H1 (cell line): Measurements from ENCODE around the gene SF3A2. TPM values are rescaled to one million over a fixed set of nuclear protein-coding genes. Genes with fewer than 3 reads are reported as not detected.

Experiments
- CTCF ChIA-PET: fragments of 300-600 bp; sonication (Branson Sonifier 250); formaldehyde crosslinking; loops from one replicate; lab custom pipeline; 2021; ENCODE audit not compliant: partially characterized antibody; lab: Charles Lee
- POLR2A ChIA-PET: fragments of 300-600 bp; sonication (Branson Sonifier 250); formaldehyde crosslinking; loops from one replicate; lab custom pipeline; 2021; ENCODE audit warnings: inconsistent platforms; ENCODE audit not compliant: partially characterized antibody; lab: Charles Lee
- DNase-seq, 2 experiments: peaks; one replicate each; pipeline versions ENCODE4 v3.0.0 to v3.0.0-alpha.2; 2010 to 2022; ENCODE audit warnings: low spot score in 2 of 2, low read depth in 1 of 2, mixed read lengths in 1 of 2
- FAIRE-seq: peaks from 2 replicates; lab custom pipeline; 2011; peaks lifted over from hg19 to GRCh38; lab: Jason Lieb, UNC
- H2AFZ ChIP-seq: 2 replicates; pipeline ENCODE4 v1.8.1; 2012; ENCODE audit warnings: low read length, inconsistent platforms
- H2AK5ac ChIP-seq: 2 replicates; pipeline ENCODE4 v1.6.1; 2013; ENCODE audit warnings: low read depth, low read length
- H2BK120ac ChIP-seq: replicated peaks from 2 replicates; pipeline ENCODE3; 2013; ENCODE audit warnings: low read depth, low read length, inconsistent platforms
- H2BK12ac ChIP-seq: 2 replicates; pipeline ENCODE4 v1.6.1; 2013; ENCODE audit warnings: low read depth, low read length
- H2BK15ac ChIP-seq: 2 replicates; pipeline ENCODE4 v1.6.1; 2013; ENCODE audit warnings: low read length
- H2BK20ac ChIP-seq: 2 replicates; pipeline ENCODE4 v1.6.1; 2013; ENCODE audit warnings: low read length
- H2BK5ac ChIP-seq: 2 replicates; pipeline ENCODE4 v1.6.1; 2013; ENCODE audit warnings: low read depth, low read length
- H3K14ac ChIP-seq: 2 replicates; pipeline ENCODE4 v1.6.1; 2013; ENCODE audit warnings: inconsistent platforms; ENCODE audit not compliant: insufficient read length
- H3K18ac ChIP-seq: 2 replicates; pipeline ENCODE4 v1.6.1; 2013; ENCODE audit warnings: low read length; ENCODE audit errors: extremely low read depth
- H3K23ac ChIP-seq: 2 replicates; pipeline ENCODE4 v1.6.1; 2013; ENCODE audit warnings: inconsistent platforms; ENCODE audit not compliant: insufficient read length
- H3K23me2 ChIP-seq: 2 replicates; pipeline ENCODE4 v1.6.1; 2013; ENCODE audit warnings: low read depth, low read length
- H3K27ac ChIP-seq: 2 replicates; pipeline ENCODE4 v1.6.1; 2011; ENCODE audit warnings: low read depth, low read length, inconsistent platforms
- H3K27me3 ChIP-seq, 4 experiments: replicated peaks in 1 of 4; 1 replicate in 1 of 4; 2 replicates in 3 of 4; pipeline versions ENCODE4 v1.6.1 to v1.8.1; 2011 to 2013; ENCODE audit warnings: low read length in 3 of 4, mild to moderate bottlenecking in 3 of 4, inconsistent platforms in 2 of 4, mixed read lengths in 2 of 4, moderate library complexity in 1 of 4; ENCODE audit not compliant: control insufficient read depth in 3 of 4, insufficient read depth in 3 of 4; ENCODE audit errors: extremely low read depth in 1 of 4
- H3K36me3 ChIP-seq, 4 experiments: 2 replicates each; pipeline versions ENCODE4 v1.6.1 to v1.8.1; 2011 to 2013; ENCODE audit warnings: mild to moderate bottlenecking in 4 of 4, low read length in 3 of 4, moderate library complexity in 2 of 4, control low read depth in 1 of 4, inconsistent platforms in 1 of 4; ENCODE audit not compliant: insufficient read depth in 4 of 4, control insufficient read depth in 2 of 4
- H3K4ac ChIP-seq: replicated peaks from 2 replicates; pipeline ENCODE3; 2013; ENCODE audit warnings: low read length, low read depth, mixed read lengths, inconsistent platforms; ENCODE audit not compliant: insufficient read length
- H3K4me1 ChIP-seq, 4 experiments: replicated peaks in 1 of 4; 1 replicate in 1 of 4; 2 replicates in 3 of 4; pipeline versions ENCODE4 v1.6.1 to v1.8.1; 2011 to 2013; ENCODE audit warnings: low read length in 3 of 4, inconsistent platforms in 2 of 4, mixed read lengths in 1 of 4; ENCODE audit not compliant: insufficient read depth in 4 of 4, control insufficient read depth in 3 of 4
- H3K4me2 ChIP-seq, 2 experiments: 2 replicates each; pipeline versions ENCODE4 v1.6.1 to v1.8.1; 2011 to 2013; ENCODE audit warnings: low read depth in 2 of 2, low read length in 2 of 2, control low read depth in 1 of 2, inconsistent platforms in 1 of 2, mild to moderate bottlenecking in 1 of 2; ENCODE audit not compliant: insufficient read depth in 1 of 2
- H3K4me3 ChIP-seq, 4 experiments: fragments of 200-600, 300-600 bp in 1 of 4; sonication (generic), shearing (Covaris generic), sonication (Bioruptor Twin) in 1 of 4; 2 replicates each; pipeline versions ENCODE4 v1.5.1 to v1.8.1; 2011 to 2016; ENCODE audit warnings: low read length in 4 of 4, low read depth in 3 of 4, control low read depth in 2 of 4, inconsistent platforms in 2 of 4, mild to moderate bottlenecking in 2 of 4, mixed read lengths in 1 of 4, moderate library complexity in 1 of 4; ENCODE audit not compliant: insufficient read depth in 2 of 4; ENCODE audit errors: extremely low read depth in 1 of 4
- H3K56ac ChIP-seq: replicated peaks from 2 replicates; pipeline ENCODE3; 2013; ENCODE audit warnings: low read depth, mild to moderate bottlenecking, mixed read lengths, low read length, inconsistent platforms; ENCODE audit not compliant: insufficient read length
- H3K79me1 ChIP-seq: 2 replicates; pipeline ENCODE4 v1.6.1; 2013; ENCODE audit warnings: low read depth, low read length, control low read depth
- H3K79me2 ChIP-seq, 2 experiments: 2 replicates each; pipeline versions ENCODE4 v1.6.1 to v1.8.1; 2012 to 2013; ENCODE audit warnings: low read length in 2 of 2, mild to moderate bottlenecking in 2 of 2, inconsistent platforms in 1 of 2; ENCODE audit not compliant: insufficient read depth in 2 of 2, control insufficient read depth in 1 of 2
- H3K9ac ChIP-seq, 4 experiments: replicated peaks in 1 of 4; 1 replicate in 1 of 4; 2 replicates in 3 of 4; pipeline versions ENCODE4 v1.6.1 to v1.8.1; 2011 to 2013; ENCODE audit warnings: low read depth in 3 of 4, low read length in 3 of 4, control low read depth in 2 of 4, mild to moderate bottlenecking in 2 of 4, moderate library complexity in 2 of 4, inconsistent platforms in 1 of 4; ENCODE audit errors: extremely low read depth in 1 of 4
- H3K9me3 ChIP-seq, 2 experiments: 2 replicates each; pipeline versions ENCODE4 v1.6.1 to v1.8.1; 2012 to 2013; ENCODE audit warnings: mild to moderate bottlenecking in 2 of 2, moderate library complexity in 2 of 2, control low read depth in 1 of 2, inconsistent platforms in 1 of 2, low read depth in 1 of 2, low read length in 1 of 2, mixed read lengths in 1 of 2; ENCODE audit not compliant: insufficient read depth in 2 of 2
- H4K20me1 ChIP-seq, 2 experiments: replicated peaks in 1 of 2; 2 replicates each; pipeline versions ENCODE3 to v1.8.1; 2011 to 2013; ENCODE audit warnings: inconsistent platforms in 2 of 2, low read length in 2 of 2, mild to moderate bottlenecking in 1 of 2; ENCODE audit not compliant: insufficient read depth in 2 of 2, control insufficient read depth in 1 of 2
- H4K5ac ChIP-seq: 2 replicates; pipeline ENCODE4 v1.6.1; 2013; ENCODE audit warnings: low read length, low read depth, mixed read lengths, inconsistent platforms; ENCODE audit not compliant: insufficient read length
- H4K8ac ChIP-seq: 2 replicates; pipeline ENCODE4 v1.8.0; 2013; ENCODE audit warnings: mild to moderate bottlenecking, moderate library complexity, low read length, inconsistent platforms; ENCODE audit not compliant: insufficient read depth; ENCODE audit errors: extremely low read depth
- H4K91ac ChIP-seq: replicated peaks from 2 replicates; pipeline ENCODE3; 2013; ENCODE audit warnings: low read length, mixed read lengths, inconsistent platforms; ENCODE audit not compliant: insufficient read length
- ASH2L ChIP-seq: fragments of 200-600, 300-600 bp; sonication (generic); IDR thresholded peaks from one replicate; pipeline ENCODE4 v1.7.1; 2017; ENCODE audit warnings: low read length
- BACH1 ChIP-seq: IDR thresholded peaks from 2 replicates; pipeline ENCODE4 v1.6.1; 2012; ENCODE audit warnings: low read length, improper control_type of control experiment
- HDAC2 ChIP-seq, 2 experiments: fragments of 300-600 bp in 1 of 2; sonication (generic) in 1 of 2; IDR thresholded peaks; 2 replicates each; pipeline ENCODE4 v1.6.1; 2011 to 2012; ENCODE audit warnings: low read depth in 2 of 2, low read length in 2 of 2, mild to moderate bottlenecking in 2 of 2, moderate library complexity in 2 of 2, borderline replicate concordance in 1 of 2, inconsistent platforms in 1 of 2
- HDAC6 ChIP-seq: IDR thresholded peaks from one replicate; pipeline ENCODE4 v1.7.1; 2012; ENCODE audit warnings: low read depth, mild to moderate bottlenecking, inconsistent platforms, low read length, moderate library complexity
- KDM1A ChIP-seq: fragments of 200-600, 300-600 bp; sonication (generic); IDR thresholded peaks from 2 replicates; pipeline ENCODE4 v1.7.1; 2016; ENCODE audit warnings: mild to moderate bottlenecking, low read length, borderline replicate concordance
- KDM4A ChIP-seq: IDR thresholded peaks from one replicate; pipeline ENCODE4 v1.7.1; 2012; ENCODE audit warnings: low read depth, mild to moderate bottlenecking, moderate library complexity, low read length, inconsistent platforms; ENCODE audit not compliant: severe bottlenecking
- KDM5A ChIP-seq: fragments of 200-600 bp; IDR thresholded peaks from 2 replicates; pipeline ENCODE4 v1.7.1; 2012; ENCODE audit warnings: mild to moderate bottlenecking, low read length, inconsistent platforms, mixed read lengths
- POLR2A ChIP-seq, 2 experiments: IDR thresholded peaks; 1 replicate in 1 of 2; 2 replicates in 1 of 2; pipeline ENCODE4 v1.6.1; 2011; ENCODE audit warnings: low read depth in 2 of 2, low read length in 2 of 2, mild to moderate bottlenecking in 2 of 2; ENCODE audit errors: control extremely low read depth in 1 of 2
- POLR2AphosphoS5 ChIP-seq: IDR thresholded peaks from 2 replicates; pipeline ENCODE4 v1.6.1; 2011; ENCODE audit warnings: low read depth, low read length
- SIRT6 ChIP-seq: IDR thresholded peaks from one replicate; pipeline ENCODE4 v1.7.1; 2012; ENCODE audit warnings: low read length, inconsistent platforms
- WGBS, 2 experiments: shearing (Covaris generic) in 1 of 2; methylation state at CpG; one replicate each; pipeline versions ENCODE4 v1.1.6 to v1.1.7; 2013 to 2015; ENCODE audit warnings: low lambda C conversion rate in 2 of 2, mixed read lengths in 2 of 2, inconsistent platforms in 1 of 2, low coverage in 1 of 2, missing lambda C conversion rate in 1 of 2; ENCODE audit not compliant: insufficient replicate concordance in 2 of 2, insufficient coverage in 1 of 2, insufficient read length in 1 of 2; ENCODE audit errors: extremely low coverage in 1 of 2, missing lambda C conversion rate in 1 of 2; 5-methylcytosine and 5-hydroxymethylcytosine counted together
- polyA plus RNA-seq, 7 experiments: library from polyadenylated mRNA; depleted of rRNA in 3 of 7; stranded (reverse) in 5 of 7; unstranded in 2 of 7; fragments of >200 nt in 5 of 7; fragments of 200-250 nt in 2 of 7; gene quantifications; 1 replicate in 5 of 7; 2 replicates in 1 of 7; 4 replicates in 1 of 7; pipeline versions ENCODE4 v1.2.1 to v1.2.3, GENCODE V29; 2011 to 2013; ENCODE audit warnings: missing spikeins in 2 of 7, mixed read lengths in 2 of 7
- total RNA-seq: library from RNA; stranded (reverse); fragmentation: NEBNext Ultra II Directional; extraction: Animal tissue kit (Norgen Biotek cat#: 25700); gene quantifications from 2 replicates; pipeline ENCODE4 v1.2.1, GENCODE V29; 2021

Gene SF3A2
- total and polyA plus RNA-seq, 2 of the 8 experiments (the other 6 are each of a cell fraction or from before 2014, with no cell fraction given): 15.3 to 146 TPM

DNA sequence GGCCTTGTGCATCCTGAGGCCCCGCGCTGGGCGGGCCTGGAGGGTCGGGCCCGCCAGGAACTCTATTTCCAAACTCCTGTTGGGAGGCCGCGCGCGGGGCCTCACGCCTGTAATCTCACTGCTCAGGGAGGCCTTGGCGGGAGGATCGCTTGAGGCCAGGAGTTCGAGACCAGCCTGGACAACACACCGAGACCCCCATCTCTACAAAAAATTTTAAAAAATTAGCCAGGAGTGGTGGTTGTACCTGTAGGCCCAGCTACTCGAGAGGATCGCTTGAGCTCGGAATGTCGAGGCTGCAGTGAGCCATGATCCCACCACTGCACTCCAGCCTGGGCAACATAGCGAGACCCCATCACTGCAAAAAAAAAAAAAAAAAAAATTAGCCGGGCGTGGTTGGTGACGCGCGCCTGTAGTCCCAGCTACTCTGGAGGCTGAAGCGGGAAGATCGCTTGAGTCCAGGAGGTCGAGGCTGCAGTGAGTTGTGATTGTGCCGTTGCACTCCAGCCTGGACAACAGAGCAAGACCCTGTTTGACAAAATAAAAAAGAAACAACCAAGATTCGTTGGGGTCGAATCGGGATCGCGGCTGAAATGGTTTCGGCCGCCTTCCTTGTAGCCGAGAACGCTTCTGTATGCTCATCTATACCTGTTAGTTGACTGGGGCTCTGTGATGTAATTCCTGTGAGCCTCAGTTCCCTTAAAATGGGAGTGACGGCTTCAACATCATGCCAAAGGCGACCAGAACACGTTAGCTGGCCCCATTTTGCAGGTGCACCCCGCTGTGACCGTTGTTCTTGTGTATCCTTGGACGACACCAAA is 636 bp downstream of the SF3A2 start:
- H3K9me3 ChIP-seq: no peaks in the 10 kb centered on the region
- no peak overlapping the region for H2AK5ac ChIP-seq
- H3K4me2 ChIP-seq: peak overlapping the region; percentile 7 to 93
- H3K4me1 ChIP-seq: peaks cover 0 to 24% (median 14%) of the 10 kb centered on the region in 4 experiments; a peak in 6 of 7 replicates
- H2BK12ac ChIP-seq: no peak overlapping the region
- WGBS, 2 experiments: 60% methylated on average over 39 of the region's 43 CpGs; no CpG with 5 or more reads in 1 of the 2 experiments
- H2BK15ac ChIP-seq: no peak overlapping the region
- no peak overlapping the region for H2BK120ac ChIP-seq
- H3K27ac ChIP-seq: peak overlapping the region; percentile 93; the same call in 1 of the 2 replicates
- H3K4me3 ChIP-seq: peak overlapping the region; percentile 58 to 81 (median 71)
- H3K14ac ChIP-seq: no peak overlapping the region
- H3K79me1 ChIP-seq: peaks cover 26% of the 10 kb centered on the region
- H4K8ac ChIP-seq: peak overlapping the region; percentile 98
- H3K79me2 ChIP-seq: peaks cover 42 to 68% of the 10 kb centered on the region in 2 experiments
- H3K9ac ChIP-seq: peak overlapping the region; percentile 63 to 86 (median 82)
- ChIA-PET POLR2A (interaction anchor here (0.6 to 10.3 kb wide), 14 partner anchors 7 to 1054 kb away, joined by 3 to 206 read pairs (median 4); partner anchors contain the start of genes AMH and JSRP1), CTCF (interaction anchor here (0.7 to 4.1 kb wide), 10 partner anchors 16 to 1576 kb away, joined by 3 to 35 read pairs (median 4); no protein-coding TSS in a partner anchor)
- no peak overlapping the region for H3K4ac ChIP-seq
- peak overlapping the region; percentile 86 for H3K56ac ChIP-seq
- peaks cover 0 to 15% (median 7%) of the 10 kb centered on the region in 4 experiments; a peak in 5 of 8 replicates for H3K36me3 ChIP-seq
- H4K5ac ChIP-seq: peak overlapping the region; percentile 96
- FAIRE-seq (no peak), DNase-seq (no peak)
- H3K27me3 ChIP-seq: no peaks in the 10 kb centered on the region
- H3K23me2 ChIP-seq: peaks cover 9% of the 10 kb centered on the region; the same call in 1 of the 2 replicates
- H2BK20ac ChIP-seq: no peak overlapping the region
- peaks cover 25 to 40% of the 10 kb centered on the region in 2 experiments for H4K20me1 ChIP-seq
- peak; percentile 7 for TF ChIP-seq ASH2L
- TF ChIP-seq BACH1: no peak
- peak; percentile 89; the same call in 1 of the 2 replicates for TF ChIP-seq KDM1A
- TF ChIP-seq HDAC2 (IDR thresholded peaks at IDR 0.05; ENCODE audit: borderline replicate concordance in 1 of 2, low read depth in 2 of 2, low read length in 2 of 2): peak in 1 of 2 experiments; percentile 59; a peak in 1 of 4 replicates
- TF ChIP-seq POLR2A (IDR thresholded peaks at IDR 0.05; ENCODE audit: control extremely low read depth in 1 of 2, low read depth in 2 of 2, low read length in 2 of 2): peak in 1 of 2 experiments; percentile 10; a peak in 1 of 3 replicates
- TF ChIP-seq KDM4A: no peak
- no peak for TF ChIP-seq KDM5A
- no peak for TF ChIP-seq SIRT6
- TF ChIP-seq HDAC6: no peak
- TF ChIP-seq POLR2AphosphoS5: 0 out of 2 replicates have a peak, but pooled peaks have one; percentile 24
- no peak overlapping the region for H3K18ac ChIP-seq
- no peak overlapping the region for H3K23ac ChIP-seq
- peak overlapping the region; percentile 93 for H4K91ac ChIP-seq
- no peak overlapping the region for H2AFZ ChIP-seq
- peak overlapping the region; percentile 97 for H2BK5ac ChIP-seq
